Loucy (cell line): Measurements from ENCODE around the gene SHISA6.

Experiments used
- H2AFZ ChIP-seq: fragments of 200-600 bp; sonication (generic); 2 replicates; pipeline ENCODE4 v1.6.0; 2016; ENCODE audit warnings: antibody characterized with exemption, mild to moderate bottlenecking, low read length, moderate library complexity
- H3F3A ChIP-seq: fragments of 200-600 bp; 2 replicates; pipeline ENCODE4 v1.6.0; 2016; ENCODE audit warnings: antibody characterized with exemption, low read depth, mild to moderate bottlenecking
- H3K27me3 ChIP-seq: fragments of 200-600 bp; sonication (generic); 2 replicates; pipeline ENCODE4 v1.6.1; 2014; ENCODE audit warnings: low read length, mild to moderate bottlenecking; ENCODE audit not compliant: insufficient read depth, poor library complexity, severe bottlenecking
- H3K36me3 ChIP-seq: fragments of 200-600 bp; sonication (generic); 2 replicates; pipeline ENCODE4 v1.6.1; 2016; ENCODE audit warnings: low read length; ENCODE audit not compliant: insufficient read depth
- H3K4me1 ChIP-seq: fragments of 200-600 bp; sonication (generic); 2 replicates; pipeline ENCODE4 v1.5.1; 2014; ENCODE audit warnings: low read length, mild to moderate bottlenecking; ENCODE audit not compliant: insufficient read depth, poor library complexity, severe bottlenecking
- H3K4me2 ChIP-seq: fragments of 200-600 bp; sonication (generic); 2 replicates; pipeline ENCODE4 v1.6.0; 2014; ENCODE audit warnings: antibody characterized with exemption, low read length, low read depth, mild to moderate bottlenecking; ENCODE audit not compliant: poor library complexity, severe bottlenecking
- H3K4me3 ChIP-seq: fragments of 200-600 bp; sonication (generic); 2 replicates; pipeline ENCODE4 v1.5.1; 2014; ENCODE audit warnings: low read length, mild to moderate bottlenecking, mixed read lengths; ENCODE audit not compliant: poor library complexity, severe bottlenecking
- H3K79me2 ChIP-seq: fragments of 200-600 bp; sonication (generic); 2 replicates; pipeline ENCODE4 v1.6.1; 2014; ENCODE audit warnings: low read length; ENCODE audit not compliant: insufficient read depth
- H3K9ac ChIP-seq: fragments of 200-600 bp; sonication (generic); 2 replicates; pipeline ENCODE4 v1.6.0; 2014; ENCODE audit warnings: mild to moderate bottlenecking, low read depth, low read length, moderate library complexity; ENCODE audit not compliant: poor library complexity, severe bottlenecking
- H3K9me2 ChIP-seq: fragments of 200-600 bp; sonication (generic); replicated peaks from 2 replicates; pipeline ENCODE4 v1.6.1; 2016; ENCODE audit warnings: low read depth, low read length, mixed read lengths
- H3K9me3 ChIP-seq: fragments of 200-600 bp; sonication (generic); 2 replicates; pipeline ENCODE4 v1.6.1; 2014; ENCODE audit warnings: mild to moderate bottlenecking, antibody characterized with exemption, low read length, low read depth; ENCODE audit not compliant: insufficient read depth
- H4K20me1 ChIP-seq: fragments of 200-600 bp; sonication (generic); 2 replicates; pipeline ENCODE4 v1.6.0; 2014; ENCODE audit warnings: antibody characterized with exemption, low read length, mild to moderate bottlenecking; ENCODE audit not compliant: insufficient read depth, poor library complexity, severe bottlenecking
- EZH2phosphoT487 ChIP-seq: fragments of 200-600 bp; IDR thresholded peaks from 2 replicates; pipeline ENCODE4 v1.6.1; 2018; ENCODE audit warnings: antibody characterized with exemption, mild to moderate bottlenecking, moderate library complexity, borderline replicate concordance
- TF ChIP-seq, protein P1 (sequence below): fragments of 200-600 bp; sonication (generic); conservative IDR thresholded peaks from 2 replicates; pipeline ENCODE4 v1.5.1; 2014; ENCODE audit warnings: mild to moderate bottlenecking, antibody characterized with exemption, low read length

Gene SHISA6

DNA sequence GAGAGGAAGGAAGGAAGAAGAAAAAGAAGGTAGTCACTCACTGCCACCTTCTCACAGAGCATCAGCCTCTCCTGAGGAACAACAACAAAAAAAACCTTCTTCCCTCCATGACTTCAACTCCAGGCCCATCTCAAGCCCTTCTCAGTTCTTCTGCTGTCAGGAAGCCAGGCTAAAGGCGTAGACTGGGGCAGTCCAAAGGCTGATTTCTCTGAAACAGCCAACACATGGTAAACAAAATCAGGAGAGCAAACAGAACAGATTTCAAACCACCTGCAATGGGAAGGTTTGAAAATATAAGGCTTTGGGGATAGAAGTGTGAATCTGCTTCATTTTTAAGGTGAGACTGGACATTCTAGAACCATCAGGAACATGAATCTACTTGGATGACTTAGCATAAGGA is 200.0 kb downstream of the SHISA6 start:
- no peaks in the 10 kb centered on the region for H3F3A ChIP-seq
- TF ChIP-seq, protein P1, sequence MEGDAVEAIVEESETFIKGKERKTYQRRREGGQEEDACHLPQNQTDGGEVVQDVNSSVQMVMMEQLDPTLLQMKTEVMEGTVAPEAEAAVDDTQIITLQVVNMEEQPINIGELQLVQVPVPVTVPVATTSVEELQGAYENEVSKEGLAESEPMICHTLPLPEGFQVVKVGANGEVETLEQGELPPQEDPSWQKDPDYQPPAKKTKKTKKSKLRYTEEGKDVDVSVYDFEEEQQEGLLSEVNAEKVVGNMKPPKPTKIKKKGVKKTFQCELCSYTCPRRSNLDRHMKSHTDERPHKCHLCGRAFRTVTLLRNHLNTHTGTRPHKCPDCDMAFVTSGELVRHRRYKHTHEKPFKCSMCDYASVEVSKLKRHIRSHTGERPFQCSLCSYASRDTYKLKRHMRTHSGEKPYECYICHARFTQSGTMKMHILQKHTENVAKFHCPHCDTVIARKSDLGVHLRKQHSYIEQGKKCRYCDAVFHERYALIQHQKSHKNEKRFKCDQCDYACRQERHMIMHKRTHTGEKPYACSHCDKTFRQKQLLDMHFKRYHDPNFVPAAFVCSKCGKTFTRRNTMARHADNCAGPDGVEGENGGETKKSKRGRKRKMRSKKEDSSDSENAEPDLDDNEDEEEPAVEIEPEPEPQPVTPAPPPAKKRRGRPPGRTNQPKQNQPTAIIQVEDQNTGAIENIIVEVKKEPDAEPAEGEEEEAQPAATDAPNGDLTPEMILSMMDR = no peak
- TF ChIP-seq EZH2phosphoT487 = no peak

DNA sequence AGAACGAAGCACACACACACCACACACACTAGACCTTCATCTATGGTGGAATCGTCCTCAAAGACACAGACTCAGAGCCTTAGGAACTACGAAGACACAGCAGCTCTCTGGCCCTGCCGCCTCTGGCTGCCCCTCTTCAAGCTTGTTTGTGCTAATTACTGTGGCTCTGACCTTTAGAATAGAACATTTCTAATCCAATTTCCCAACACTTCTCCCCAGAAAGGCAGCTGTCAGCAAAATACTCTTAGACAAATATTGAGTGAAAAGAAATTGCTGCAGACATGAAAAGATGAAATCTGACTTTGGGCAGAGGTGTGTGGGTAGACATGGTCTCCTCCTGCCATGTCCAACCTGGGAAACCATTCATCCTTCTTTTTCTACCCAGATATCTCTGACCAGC is 205.3 kb downstream of the SHISA6 start:
- H2AFZ ChIP-seq = no peak overlapping the region
- no peaks in the 10 kb centered on the region for H3K4me1 ChIP-seq
- no peak overlapping the region for H3K4me2 ChIP-seq
- H3K79me2 ChIP-seq = no peaks in the 10 kb centered on the region
- no peaks in the 10 kb centered on the region for H3K36me3 ChIP-seq
- no peak overlapping the region for H3K9ac ChIP-seq
- H3K9me2 ChIP-seq = no peaks in the 10 kb centered on the region
- H3F3A ChIP-seq = no peaks in the 10 kb centered on the region
- no peaks in the 10 kb centered on the region for H4K20me1 ChIP-seq
- no peak overlapping the region for H3K4me3 ChIP-seq
- no peaks in the 10 kb centered on the region for H3K27me3 ChIP-seq
- H3K9me3 ChIP-seq = no peaks in the 10 kb centered on the region; the same call in 1 of the 2 replicates
- no peak for TF ChIP-seq EZH2phosphoT487
- TF ChIP-seq, protein P1 = no peak

More for the DNA sequence above, 200.0 kb downstream of the SHISA6 start:
- no peak overlapping the region for H2AFZ ChIP-seq
- H3K79me2 ChIP-seq = no peaks in the 10 kb centered on the region
- H3K9me2 ChIP-seq = no peaks in the 10 kb centered on the region
- H3K9me3 ChIP-seq = no peaks in the 10 kb centered on the region
- no peak overlapping the region for H3K4me2 ChIP-seq
- no peak overlapping the region for H3K4me3 ChIP-seq
- no peaks in the 10 kb centered on the region for H4K20me1 ChIP-seq
- H3K27me3 ChIP-seq = no peaks in the 10 kb centered on the region
- H3K9ac ChIP-seq = no peak overlapping the region
- no peaks in the 10 kb centered on the region for H3K4me1 ChIP-seq
- H3K36me3 ChIP-seq = no peaks in the 10 kb centered on the region

DNA sequence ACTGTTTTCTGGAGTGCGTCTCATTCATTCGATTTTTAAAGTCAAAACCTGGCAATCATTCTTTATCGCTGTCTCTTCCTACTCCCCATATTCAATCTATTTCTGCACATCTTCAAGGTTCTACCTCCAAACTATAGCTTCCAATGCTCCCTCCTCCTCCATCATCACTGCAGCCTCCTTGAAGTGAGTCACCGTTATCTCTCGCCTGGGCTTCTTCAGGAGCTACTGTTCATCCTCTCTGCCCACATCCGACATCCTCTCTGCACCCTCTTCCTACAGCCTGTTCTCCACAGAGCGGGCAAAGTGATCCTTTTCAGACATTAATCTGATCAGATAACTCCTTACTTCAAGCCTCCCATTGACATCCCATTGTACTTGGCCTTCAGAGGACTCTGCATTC is 213.1 kb downstream of the SHISA6 start:
- Histone ChIP-seq H3K9me3 (no peaks in the 10 kb centered on the region; the same call in 1 of the 2 replicates), H4K20me1 (no peaks in the 10 kb centered on the region), H3K4me2 (no peak overlapping the region), H3K36me3 (no peaks in the 10 kb centered on the region), H3K9ac (no peak overlapping the region), H3K79me2 (no peaks in the 10 kb centered on the region), H3F3A (no peaks in the 10 kb centered on the region), H3K4me1 (no peaks in the 10 kb centered on the region), H2AFZ (no peak overlapping the region), H3K27me3 (no peaks in the 10 kb centered on the region), H3K9me2 (no peaks in the 10 kb centered on the region), H3K4me3 (no peak overlapping the region)
- TF ChIP-seq EZH2phosphoT487 = no peak
- TF ChIP-seq, protein P1 = no peak
